Thoracic aorta (tissue), 2 donors: ENCODE measurements around the gene FAM53A. TPM values are rescaled to one million over a fixed set of nuclear protein-coding genes. Genes with fewer than 3 reads are reported as not detected.

Experiments
- ATAC-seq: fragments of 150-250 bp; one replicate; pipeline ENCODE4 v1.8.0; 2017; ENCODE audit warnings: low read depth; ENCODE audit not compliant: insufficient number of reproducible peaks, low FRiP score
- DNase-seq: peaks from one replicate; pipeline ENCODE4 v3.0.0-alpha.2; 2020; ENCODE audit warnings: low spot score
- H3K27ac ChIP-seq, 2 donors: fragments of 200-600 bp; sonication (generic); 1 replicate in 1 of 2; 2 replicates in 1 of 2; pipeline ENCODE4 v1.5.1; 2016; ENCODE audit warnings: mild to moderate bottlenecking in 2 of 2, moderate library complexity in 2 of 2
- H3K27me3 ChIP-seq: fragments of 200-600 bp; sonication (generic); replicated peaks from 2 replicates; pipeline ENCODE4 v1.6.0; 2016; ENCODE audit warnings: mild to moderate bottlenecking; ENCODE audit not compliant: insufficient read depth
- H3K36me3 ChIP-seq: fragments of 200-600 bp; sonication (generic); one replicate; pipeline ENCODE4 v1.5.1; 2016
- H3K4me1 ChIP-seq, 2 donors: fragments of 200-600 bp; sonication (generic); 1 replicate in 1 of 2; 2 replicates in 1 of 2; pipeline versions ENCODE4 v1.5.1 to v1.6.0; 2016; ENCODE audit warnings: low read depth in 2 of 2, mild to moderate bottlenecking in 1 of 2; ENCODE audit not compliant: control insufficient read depth in 1 of 2
- H3K4me3 ChIP-seq: fragments of 200-600 bp; sonication (generic); 2 replicates; pipeline ENCODE4 v1.5.1; 2016; ENCODE audit warnings: mild to moderate bottlenecking
- H3K9me3 ChIP-seq: fragments of 200-600 bp; sonication (generic); 2 replicates; pipeline ENCODE4 v1.5.1; 2016
- CTCF ChIP-seq: fragments of 200-600 bp; sonication (generic); IDR thresholded peaks from one replicate; pipeline ENCODE4 v1.5.1; 2019; ENCODE audit warnings: antibody characterized with exemption
- total RNA-seq, 2 donors: library from RNA; depleted of rRNA; stranded (reverse); fragments of >200 nt; gene quantifications; one replicate each; pipeline versions ENCODE4 v1.1.0 to v1.2.3, GENCODE V29; 2016

The FAM53A gene
- total RNA-seq, 2 donors from 2014 or later, result 5.1 to 10.9 TPM

- TF ChIP-seq CTCF, result no peak
- DNase-seq (no peak), ATAC-seq (no peak)
- Histone ChIP-seq H3K27me3 (no peaks in the 10 kb centered on the region), H3K4me1 (peaks cover 0 to 14% of the 10 kb centered on the region in 2 donors), H3K9me3 (no peaks in the 10 kb centered on the region), H3K36me3 (no peaks in the 10 kb centered on the region), H3K27ac (peak overlapping the region; percentile 67 to 71), H3K4me3 (peak overlapping the region; percentile 85)
Observed at GRCh38 chr4:1682860-1683259, 1.3 kb downstream of the FAM53A start.

GRCh38 chr4:1678244-1678643 lies 5.9 kb downstream of the FAM53A start:
- H3K4me1 ChIP-seq, result peaks cover 0 to 6% of the 10 kb centered on the region in 2 donors
- no peaks in the 10 kb centered on the region for H3K36me3 ChIP-seq
- H3K27ac ChIP-seq, result no peak overlapping the region
- no peaks in the 10 kb centered on the region for H3K27me3 ChIP-seq
- TF ChIP-seq CTCF, result no peak
- ATAC-seq (no peak), DNase-seq (no peak)
- H3K9me3 ChIP-seq, result no peaks in the 10 kb centered on the region
- H3K4me3 ChIP-seq, result no peak overlapping the region

GRCh38 chr4:1676605-1677525 lies 7.2 kb downstream of the FAM53A start:
- Histone ChIP-seq H3K4me1 (no peaks in the 10 kb centered on the region), H3K4me3 (no peak overlapping the region), H3K9me3 (no peaks in the 10 kb centered on the region), H3K36me3 (no peaks in the 10 kb centered on the region), H3K27me3 (no peaks in the 10 kb centered on the region), H3K27ac (no peak overlapping the region)
- DNase-seq (no peak), ATAC-seq (no peak)
- no peak for TF ChIP-seq CTCF

- Histone ChIP-seq H3K27me3 (no peaks in the 10 kb centered on the region), H3K27ac (no peak overlapping the region), H3K36me3 (no peaks in the 10 kb centered on the region), H3K9me3 (no peaks in the 10 kb centered on the region), H3K4me1 (no peaks in the 10 kb centered on the region), H3K4me3 (no peak overlapping the region)
- ATAC-seq (no peak), DNase-seq (no peak)
- TF ChIP-seq CTCF, result no peak
Observed at GRCh38 chr4:1675802-1676137, 8.3 kb downstream of the FAM53A start.

GRCh38 chr4:1675136-1675801 lies 8.8 kb downstream of the FAM53A start:
- Histone ChIP-seq H3K27me3 (no peaks in the 10 kb centered on the region), H3K4me3 (no peak overlapping the region), H3K36me3 (no peaks in the 10 kb centered on the region), H3K9me3 (no peaks in the 10 kb centered on the region), H3K4me1 (no peaks in the 10 kb centered on the region), H3K27ac (no peak overlapping the region)
- DNase-seq (no peak), ATAC-seq (no peak)
- no peak for TF ChIP-seq CTCF
